Endothelial cell of umbilical vein (primary cell): ENCODE measurements around the gene ZCRB1. TPM values are rescaled to one million over a fixed set of nuclear protein-coding genes. Genes with fewer than 3 reads are reported as not detected.
"Not testable (repeated sequence)": the region's sequence is repeated elsewhere in the genome, so short reads cannot be mapped to it uniquely, and the experiment has no call there.

Experiments used
- BruUV-seq: library from RNA; stranded (reverse); fragments of 400-500 nt; replicated peaks from 2 replicates; lab custom pipeline; 2021; lab: Mats Ljungman, UMichigan
- CTCF ChIA-PET: fragments of 300-600, 350-600 bp; sonication (Branson Sonifier 250); formaldehyde crosslinking; loops from one replicate; lab custom pipeline; 2021; ENCODE audit warnings: antibody characterized with exemption, inconsistent platforms; lab: Charles Lee
- POLR2A ChIA-PET: fragments of 300-600, 350-600 bp; sonication (Branson Sonifier 250); formaldehyde crosslinking; loops from one replicate; lab custom pipeline; 2021; ENCODE audit warnings: antibody characterized with exemption, inconsistent platforms; lab: Charles Lee
- DNase-seq: peaks from one replicate; pipeline ENCODE4 v3.0.0-alpha.2; 2011; ENCODE audit warnings: low read depth, low spot score
- FAIRE-seq: peaks from 2 replicates; lab custom pipeline; 2011; peaks lifted over from hg19 to GRCh38; lab: Jason Lieb, UNC
- H2AFZ ChIP-seq: 2 replicates; pipeline ENCODE4 v1.6.0; 2012; ENCODE audit warnings: low read depth, low read length, control low read depth, inconsistent platforms
- H3K27ac ChIP-seq: 2 replicates; pipeline ENCODE4 v1.5.1; 2011; ENCODE audit warnings: low read depth, mild to moderate bottlenecking, control low read depth, low read length, moderate library complexity; ENCODE audit not compliant: insufficient read depth
- H3K27me3 ChIP-seq, 2 experiments: 2 replicates each; pipeline versions ENCODE4 v1.6.0 to v1.6.1; 2011; ENCODE audit warnings: low read length in 2 of 2, mixed read lengths in 1 of 2; ENCODE audit not compliant: control insufficient read depth in 2 of 2, insufficient read depth in 2 of 2
- H3K36me3 ChIP-seq, 2 experiments: 2 replicates in 1 of 2; 3 replicates in 1 of 2; pipeline ENCODE4 v1.5.1; 2011; ENCODE audit warnings: low read length in 2 of 2, mild to moderate bottlenecking in 1 of 2, moderate library complexity in 1 of 2; ENCODE audit not compliant: control insufficient read depth in 2 of 2, insufficient read depth in 2 of 2; ENCODE audit errors: extremely low read depth in 1 of 2
- H3K4me1 ChIP-seq: 3 replicates; pipeline ENCODE4 v1.5.1; 2011; ENCODE audit warnings: mild to moderate bottlenecking, low read length; ENCODE audit not compliant: control insufficient read depth, insufficient read depth; ENCODE audit errors: extremely low read depth
- H3K4me2 ChIP-seq: 2 replicates; pipeline ENCODE4 v1.6.1; 2011; ENCODE audit warnings: low read length, control low read depth, mixed read lengths; ENCODE audit not compliant: insufficient read depth
- H3K4me3 ChIP-seq, 3 experiments: fragments of 200-600 bp in 1 of 3; sonication (generic), shearing (Covaris generic) in 1 of 3; replicated peaks in 1 of 3; 2 replicates each; pipeline ENCODE4 v1.5.1; 2011 to 2016; ENCODE audit warnings: control low read depth in 3 of 3, low read length in 3 of 3, mild to moderate bottlenecking in 2 of 3, inconsistent platforms in 1 of 3, low read depth in 1 of 3, moderate library complexity in 1 of 3; ENCODE audit not compliant: insufficient read depth in 1 of 3
- H3K79me2 ChIP-seq: 2 replicates; pipeline ENCODE4 v1.6.0; 2012; ENCODE audit warnings: low read length, inconsistent platforms; ENCODE audit not compliant: control insufficient read depth, insufficient read depth
- H3K9ac ChIP-seq: replicated peaks from 2 replicates; pipeline ENCODE3; 2011; ENCODE audit warnings: low read length, control low read depth; ENCODE audit not compliant: insufficient read depth; ENCODE audit errors: extremely low read depth
- H3K9me1 ChIP-seq: replicated peaks from 3 replicates; pipeline ENCODE4 v1.6.0; 2011; ENCODE audit warnings: mild to moderate bottlenecking, low read length; ENCODE audit not compliant: control insufficient read depth, insufficient read depth; ENCODE audit errors: extremely low read depth
- H3K9me3 ChIP-seq: replicated peaks from 2 replicates; pipeline ENCODE4 v1.5.1; 2012; ENCODE audit warnings: low read length, inconsistent platforms; ENCODE audit not compliant: control insufficient read depth, insufficient read depth
- H4K20me1 ChIP-seq: replicated peaks from 2 replicates; pipeline ENCODE3; 2011; ENCODE audit warnings: mild to moderate bottlenecking, low read length; ENCODE audit not compliant: control insufficient read depth, insufficient read depth; ENCODE audit errors: extremely low read depth
- CTCF ChIP-seq, 2 donors: IDR thresholded peaks; 1 replicate in 1 of 2; 2 replicates in 1 of 2; pipeline ENCODE4 v1.5.1; 2011; ENCODE audit warnings: low read length in 2 of 2, mild to moderate bottlenecking in 2 of 2, moderate library complexity in 2 of 2, control low read depth in 1 of 2, inconsistent platforms in 1 of 2, low read depth in 1 of 2; ENCODE audit not compliant: insufficient read depth in 1 of 2; ENCODE audit errors: extremely low read depth in 1 of 2
- EZH2 ChIP-seq: IDR thresholded peaks from 2 replicates; pipeline ENCODE4 v1.6.1; 2012; ENCODE audit warnings: borderline replicate concordance, low read depth, mild to moderate bottlenecking, moderate library complexity, low read length, inconsistent platforms; ENCODE audit not compliant: severe bottlenecking
- FOS ChIP-seq: IDR thresholded peaks from 2 replicates; pipeline ENCODE4 v1.6.1; 2011; ENCODE audit warnings: mild to moderate bottlenecking, low read length, moderate library complexity, borderline replicate concordance; ENCODE audit not compliant: insufficient read depth
- GATA2 ChIP-seq: IDR thresholded peaks from 2 replicates; pipeline ENCODE4 v1.7.0; 2011; ENCODE audit warnings: low read depth, mild to moderate bottlenecking, moderate library complexity, mixed read lengths, low read length; ENCODE audit not compliant: insufficient read length, insufficient read depth
- JUN ChIP-seq: IDR thresholded peaks from 2 replicates; pipeline ENCODE4 v1.6.1; 2011; ENCODE audit warnings: borderline replicate concordance, low read depth; ENCODE audit not compliant: insufficient read length, insufficient read depth
- MAX ChIP-seq: IDR thresholded peaks from 2 replicates; pipeline ENCODE4 v1.6.1; 2011; ENCODE audit not compliant: insufficient read depth, insufficient read length
- MYC ChIP-seq: IDR thresholded peaks from one replicate; pipeline ENCODE4 v1.6.1; 2011; ENCODE audit warnings: mild to moderate bottlenecking, low read depth, low read length
- POLR2A ChIP-seq: IDR thresholded peaks from 2 replicates; pipeline ENCODE4 v1.6.1; 2012; ENCODE audit warnings: low read depth, mild to moderate bottlenecking, control low read depth, low read length
- POLR2AphosphoS5 ChIP-seq: IDR thresholded peaks from 2 replicates; pipeline ENCODE4 v1.6.1; 2012; ENCODE audit warnings: low read depth, mild to moderate bottlenecking, control low read depth, low read length, moderate library complexity; ENCODE audit not compliant: insufficient read depth
- dilution Hi-C: fragments of 300-500 bp; cut with MboI; formaldehyde crosslinking; loops from one replicate; pipeline ENCODE4 v1.15.0; 2019; ENCODE audit warnings: low sequenced_read_pairs; ENCODE audit not compliant: extremely low pct_ligation_motif_present
- intact Hi-C: fragments of 100-400 bp; cut with micrococcal nuclease; formaldehyde crosslinking; loops from one replicate; pipeline ENCODE4 v1.10.0; 2022
- polyA plus RNA-seq, 4 experiments: library from polyadenylated mRNA; depleted of rRNA in 3 of 4; stranded (reverse) in 3 of 4; unstranded in 1 of 4; fragments of >200 nt; gene quantifications; 2 replicates each; pipeline versions ENCODE4 v1.2.1 to v1.2.3, GENCODE V29; 2011 to 2012; ENCODE audit warnings: missing spikeins in 1 of 4
- total RNA-seq: library from RNA; stranded (reverse); gene quantifications from 2 replicates; pipeline ENCODE4 v1.2.3, GENCODE V29; 2021

Gene ZCRB1
- total and polyA plus RNA-seq, 2 donors (not counting 3 experiments of a cell fraction or from before 2014, with no cell fraction given): 13.2 to 55.3 TPM

GRCh38 chr12:42356344-42356743 lies 30.4 kb upstream of the ZCRB1 start:
- Histone ChIP-seq H4K20me1 (no peaks in the 10 kb centered on the region), H2AFZ (no peak overlapping the region), H3K4me3 (no peak overlapping the region), H3K4me1 (peaks cover 7% of the 10 kb centered on the region), H3K9me3 (no peaks in the 10 kb centered on the region), H3K79me2 (peaks cover 12% of the 10 kb centered on the region), H3K27ac (no peak overlapping the region), H3K9ac (no peak overlapping the region), H3K9me1 (no peaks in the 10 kb centered on the region), H3K27me3 (no peaks in the 10 kb centered on the region), H3K4me2 (no peak overlapping the region), H3K36me3 (peaks cover 2 to 4% of the 10 kb centered on the region in 2 experiments)
- ChIA-PET POLR2A (no interaction called here), CTCF (no interaction called here)
- no peak for DNase-seq
- no TSS peak for BruUV-seq
- dilution Hi-C loops (no loop called here), intact Hi-C loops (no loop called here)
- TF ChIP-seq EZH2 (no peak), FOS (no peak), JUN (no peak), MAX (no peak), CTCF (IDR thresholded peaks at IDR 0.05; ENCODE audit: extremely low read depth in 1 of 2, insufficient read depth in 1 of 2, low read depth in 1 of 2, low read length in 2 of 2) (no peak), MYC (no peak), POLR2A (no peak), POLR2AphosphoS5 (no peak), GATA2 (no peak)
- no peak for FAIRE-seq

GRCh38 chr12:42350021-42350407 lies 24.1 kb upstream of the ZCRB1 start:
- H4K20me1 ChIP-seq, intact Hi-C loops: not testable (repeated sequence)

More at GRCh38 chr12:42350021-42350407, 24.1 kb upstream of the ZCRB1 start:
- H3K9ac ChIP-seq, BruUV-seq, H3K27me3 ChIP-seq, H2AFZ ChIP-seq, POLR2A ChIA-PET, dilution Hi-C loops, CTCF ChIA-PET, H3K9me1 ChIP-seq, H3K4me1 ChIP-seq, H3K4me3 ChIP-seq, H3K36me3 ChIP-seq, H3K4me2 ChIP-seq, H3K9me3 ChIP-seq, FAIRE-seq, H3K27ac ChIP-seq, DNase-seq: not testable (repeated sequence)
- H3K79me2 ChIP-seq: peaks cover 31% of the 10 kb centered on the region
